ENCODE results near the gene HRH1. TPM values are rescaled to one million over a fixed set of nuclear protein-coding genes. Genes with fewer than 3 reads are reported as not detected.

HRH1 gene
- total and polyA plus RNA-seq, 2 of the 13 experiments (the other 11 are each of a cell fraction or from before 2014, with no cell fraction given): not detected

DNA sequence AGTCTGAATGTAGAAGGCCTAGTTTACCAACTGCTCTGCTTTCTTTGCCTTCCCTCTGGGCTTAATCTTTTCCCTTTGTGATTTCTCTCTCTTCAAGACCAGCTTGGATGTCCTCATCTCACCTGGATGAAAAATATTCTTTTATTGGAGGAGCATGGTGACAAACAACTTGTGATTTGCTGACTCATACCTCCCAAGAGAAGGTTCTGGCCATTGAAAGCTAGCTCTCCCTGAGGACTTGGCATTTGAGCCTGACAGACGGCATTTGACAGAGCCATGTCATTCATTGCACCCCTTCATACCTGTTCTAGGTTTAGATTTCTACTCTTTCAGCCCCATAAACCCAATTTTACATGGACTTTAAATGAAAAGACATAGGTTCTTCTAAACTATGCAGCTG, 151.2 kb downstream of the HRH1 start:
- no peak overlapping the region for H3K4me2 ChIP-seq (ENCODE audit: low read depth, low read length)
- TF ChIP-seq MAFK (conservative IDR thresholded peaks at IDR 0.05 in 1 of 2, IDR thresholded peaks at IDR 0.05 in 1 of 2; ENCODE audit: low read length in 2 of 2): peak; percentile 61 to 62; a peak in 2 of 4 replicates
- TF ChIP-seq NFE2L2 (IDR thresholded peaks at IDR 0.05; ENCODE audit: low read length): peak; percentile 58; the same call in 1 of the 2 replicates
- TF ChIP-seq MAFF (IDR thresholded peaks at IDR 0.05; ENCODE audit: low read depth, low read length): 0 out of 2 replicates have a peak, but pooled peaks have one; percentile 12
- TF ChIP-seq, protein P1, sequence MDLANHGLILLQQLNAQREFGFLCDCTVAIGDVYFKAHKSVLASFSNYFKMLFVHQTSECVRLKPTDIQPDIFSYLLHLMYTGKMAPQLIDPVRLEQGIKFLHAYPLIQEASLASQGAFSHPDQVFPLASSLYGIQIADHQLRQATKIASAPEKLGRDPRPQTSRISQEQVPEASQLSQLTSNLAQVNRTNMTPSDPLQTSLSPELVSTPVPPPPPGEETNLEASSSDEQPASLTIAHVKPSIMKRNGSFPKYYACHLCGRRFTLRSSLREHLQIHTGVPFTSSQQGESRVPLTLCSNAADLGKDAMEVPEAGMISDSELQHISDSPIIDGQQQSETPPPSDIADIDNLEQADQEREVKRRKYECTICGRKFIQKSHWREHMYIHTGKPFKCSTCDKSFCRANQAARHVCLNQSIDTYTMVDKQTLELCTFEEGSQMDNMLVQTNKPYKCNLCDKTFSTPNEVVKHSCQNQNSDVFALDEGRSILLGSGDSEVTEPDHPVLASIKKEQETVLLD (CRISPR knock-in tag; IDR thresholded peaks at IDR 0.05; ENCODE audit: low read depth): no peak
- H3K9me3 ChIP-seq (ENCODE audit: low read length): no peaks in the 10 kb centered on the region
- ChIA-PET CTCF (ENCODE audit: low intra/inter-chr PET ratio, low total read pairs) (no interaction called here), POLR2A (no interaction called here)
- no peak overlapping the region for H3K27ac ChIP-seq (ENCODE audit: extremely low read length, insufficient read depth, low read length)
- H2AFZ ChIP-seq (ENCODE audit: low read length): no peak overlapping the region
- no peak for DNase-seq (ENCODE audit: low spot score)
- no peaks in the 10 kb centered on the region for H3K4me1 ChIP-seq (ENCODE audit: insufficient read depth, low read length)
- WGBS (ENCODE audit: low lambda C conversion rate): 100% methylated on average over 1 of the region's 1 CpG
- no peak overlapping the region for H3K9ac ChIP-seq (ENCODE audit: insufficient read depth, low read depth, low read length)
- FAIRE-seq: no peak
- intact Hi-C loops (cut with micrococcal nuclease; ENCODE audit: unreplicated experiment) (no loop called here), in situ Hi-C loops (cut with HindIII; ENCODE audit: extremely low pct_ligation_motif_present, low pct_unique_long_range_greater_than_20kb) (no loop called here)
- peaks cover 2 to 27% of the 10 kb centered on the region in 2 experiments for H3K36me3 ChIP-seq (replicated peaks in 1 of 2; ENCODE audit: control insufficient read depth in 1 of 2, insufficient read depth in 2 of 2, low read length in 2 of 2)
- no peaks in the 10 kb centered on the region for H3K79me2 ChIP-seq (ENCODE audit: insufficient read depth, low read length)
- no peak for ATAC-seq
- BruUV-seq (replicated peaks): no TSS peak
- no peaks in the 10 kb centered on the region for H4K20me1 ChIP-seq (ENCODE audit: insufficient read depth, low read length)
- H3K4me3 ChIP-seq (replicated peaks in 1 of 3; ENCODE audit: insufficient read depth in 1 of 3, low read depth in 2 of 3, low read length in 3 of 3): no peak overlapping the region
- H3K27me3 ChIP-seq (ENCODE audit: control insufficient read depth in 1 of 2, insufficient read depth in 2 of 2, low read length in 2 of 2): no peaks in the 10 kb centered on the region

DNA sequence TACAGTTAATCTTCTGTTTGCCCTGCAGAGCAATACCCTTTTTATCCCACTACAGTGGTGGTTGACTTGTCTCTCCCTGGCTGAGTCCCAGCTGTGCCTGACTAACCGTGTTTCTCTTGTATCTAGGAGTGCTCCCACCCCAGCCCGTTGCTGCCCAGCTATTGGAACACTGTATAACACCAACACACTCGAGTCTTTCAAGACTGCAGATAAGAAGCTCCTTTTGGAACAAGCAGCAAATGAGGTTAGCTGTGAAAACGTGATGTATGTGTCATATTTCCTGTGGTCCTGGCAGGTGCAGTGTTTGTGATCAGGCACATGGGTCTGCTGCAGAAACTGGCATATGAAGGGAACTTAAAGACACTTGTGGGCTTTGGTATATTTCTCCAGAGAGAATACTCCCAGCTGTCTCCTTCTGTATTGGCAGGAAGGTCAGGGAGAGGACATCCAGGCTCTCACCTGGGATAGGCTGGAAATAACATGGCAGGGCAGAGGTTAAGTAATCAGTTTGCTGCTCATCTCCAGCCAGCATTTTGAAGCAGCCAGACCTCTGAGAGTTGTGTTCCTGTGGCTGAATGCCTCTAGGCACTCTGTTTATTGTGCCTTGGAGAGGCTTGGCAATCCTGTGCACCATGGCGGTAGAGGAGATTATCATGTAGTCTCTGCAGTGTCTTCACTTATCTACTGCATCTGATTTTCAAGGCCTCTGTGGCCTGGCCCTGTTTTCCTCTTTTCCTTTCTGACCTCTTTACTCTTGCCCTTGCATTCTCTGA, 152.7 kb downstream of the HRH1 start:
- ATAC-seq (no peak), FAIRE-seq (no peak), DNase-seq (ENCODE audit: low spot score) (no peak)
- H3K79me2 ChIP-seq (ENCODE audit: insufficient read depth, low read length): no peaks in the 10 kb centered on the region
- H3K27ac ChIP-seq (ENCODE audit: extremely low read length, insufficient read depth, low read length): no peak overlapping the region
- H4K20me1 ChIP-seq (ENCODE audit: insufficient read depth, low read length): no peaks in the 10 kb centered on the region
- no peak overlapping the region for H3K4me3 ChIP-seq (replicated peaks in 1 of 3; ENCODE audit: insufficient read depth in 1 of 3, low read depth in 2 of 3, low read length in 3 of 3)
- H3K9ac ChIP-seq (ENCODE audit: insufficient read depth, low read depth, low read length): no peak overlapping the region
- H3K4me2 ChIP-seq (ENCODE audit: low read depth, low read length): no peak overlapping the region
- intact Hi-C loops (cut with micrococcal nuclease; ENCODE audit: unreplicated experiment) (no loop called here), in situ Hi-C loops (cut with HindIII; ENCODE audit: extremely low pct_ligation_motif_present, low pct_unique_long_range_greater_than_20kb) (no loop called here)
- CTCF ChIA-PET (ENCODE audit: low intra/inter-chr PET ratio, low total read pairs): no interaction called here
- WGBS (ENCODE audit: low lambda C conversion rate): 89% methylated on average over 5 of the region's 5 CpGs
- no peaks in the 10 kb centered on the region for H3K27me3 ChIP-seq (ENCODE audit: control insufficient read depth in 1 of 2, insufficient read depth in 2 of 2, low read length in 2 of 2)
- POLR2A ChIA-PET: no interaction called here
- no peak overlapping the region for H2AFZ ChIP-seq (ENCODE audit: low read length)
- no peaks in the 10 kb centered on the region for H3K9me3 ChIP-seq (ENCODE audit: low read length)
- no TSS peak for BruUV-seq (replicated peaks)
- no peaks in the 10 kb centered on the region for H3K4me1 ChIP-seq (ENCODE audit: insufficient read depth, low read length)
- peaks cover 2 to 27% of the 10 kb centered on the region in 2 experiments for H3K36me3 ChIP-seq (replicated peaks in 1 of 2; ENCODE audit: control insufficient read depth in 1 of 2, insufficient read depth in 2 of 2, low read length in 2 of 2)
- TF ChIP-seq ZFP41 (CRISPR knock-in tag; IDR thresholded peaks at IDR 0.05; ENCODE audit: borderline replicate concordance) (no peak), ZNF839 (CRISPR knock-in tag; IDR thresholded peaks at IDR 0.05; ENCODE audit: borderline replicate concordance) (no peak), REL (CRISPR knock-in tag; conservative IDR thresholded peaks at IDR 0.05) (no peak)
